HCT116 (cell line): ENCODE data around the gene COL16A1. TPM values are rescaled to one million over a fixed set of nuclear protein-coding genes. Genes with fewer than 3 reads are reported as not detected.
A peak's percentile ranks its signal among the peaks of the same experiment; 100 is the strongest.

Source experiments
- ATAC-seq: fragments of 200-7000 bp; cut with Tn5 transposase; 2 replicates; pipeline ENCODE4 v1.9.1; 2020; ENCODE audit warnings: mild to moderate bottlenecking, moderate library complexity
- BruUV-seq: library from RNA; stranded (reverse); fragments of 400-500 nt; replicated peaks from 2 replicates; lab custom pipeline; 2021; lab: Mats Ljungman, UMichigan
- CTCF ChIA-PET: fragments of 300-600 bp; sonication (Branson Sonifier 250); formaldehyde crosslinking; loops from one replicate; lab custom pipeline; 2021; ENCODE audit warnings: antibody characterized with exemption; lab: Charles Lee
- POLR2A ChIA-PET: fragments of 300-600, 350-600 bp; sonication (Branson Sonifier 250); formaldehyde crosslinking; loops from one replicate; lab custom pipeline; 2021; ENCODE audit warnings: antibody characterized with exemption; lab: Charles Lee
- RAD21 ChIA-PET, 2 experiments: fragments of 300-600 bp; sonication (Branson Sonifier 250); formaldehyde crosslinking; loops; one replicate each; lab custom pipeline; 2023; ENCODE audit warnings: low total read pairs in 2 of 2; ENCODE audit not compliant: uncharacterized antibody in 2 of 2, unreplicated experiment in 2 of 2, low non-redundant PET in 1 of 2; lab: Charles Lee
- DNase-seq: peaks from one replicate; pipeline ENCODE4 v3.0.0-alpha.2; 2010; ENCODE audit warnings: low read depth, low spot score
- H2AFZ ChIP-seq: fragments of 200-600 bp; shearing (Covaris generic), sonication (generic); 2 replicates; pipeline ENCODE4 v1.6.1; 2017; ENCODE audit warnings: low read depth, mixed run types, mixed read lengths, antibody characterized with exemption, low read length; ENCODE audit not compliant: poor library complexity, severe bottlenecking
- H3K27ac ChIP-seq: 2 replicates; pipeline ENCODE4 v1.5.1; 2012; ENCODE audit warnings: low read depth, low read length
- H3K27me3 ChIP-seq: fragments of 200-600 bp; sonication (generic); 2 replicates; pipeline ENCODE4 v1.6.1; 2016; ENCODE audit warnings: mixed run types, low read length, mixed read lengths; ENCODE audit not compliant: insufficient read depth
- H3K36me3 ChIP-seq, 2 experiments: fragments of 200-500 bp in 1 of 2; fragments of 200-600 bp in 1 of 2; sonication (Bioruptor generic) in 1 of 2; sonication (generic) in 1 of 2; 2 replicates each; pipeline versions ENCODE4 v1.5.1 to v1.6.1; 2014 to 2016; ENCODE audit warnings: low read length in 2 of 2, inconsistent platforms in 1 of 2, mixed read lengths in 1 of 2, mixed run types in 1 of 2; ENCODE audit not compliant: insufficient read depth in 2 of 2, control insufficient read depth in 1 of 2
- H3K4me1 ChIP-seq, 2 experiments: fragments of 200-600 bp in 1 of 2; sonication (generic) in 1 of 2; 2 replicates each; pipeline versions ENCODE4 v1.5.1 to v1.6.1; 2012 to 2017; ENCODE audit warnings: low read length in 2 of 2, inconsistent platforms in 1 of 2, mild to moderate bottlenecking in 1 of 2, mixed read lengths in 1 of 2, mixed run types in 1 of 2, moderate library complexity in 1 of 2; ENCODE audit not compliant: insufficient read depth in 2 of 2, control insufficient read depth in 1 of 2
- H3K4me2 ChIP-seq: fragments of 200-600 bp; sonication (generic); 2 replicates; pipeline ENCODE4 v1.6.1; 2017; ENCODE audit warnings: mixed run types, low read length, mixed read lengths
- H3K4me3 ChIP-seq, 2 experiments: fragments of 200-600 bp in 1 of 2; sonication (generic) in 1 of 2; replicated peaks in 1 of 2; 2 replicates each; pipeline ENCODE4 v1.5.1; 2011 to 2016; ENCODE audit warnings: low read length in 2 of 2, control low read depth in 1 of 2, low read depth in 1 of 2, mild to moderate bottlenecking in 1 of 2, mixed read lengths in 1 of 2, mixed run types in 1 of 2
- H3K79me2 ChIP-seq: fragments of 200-600 bp; sonication (generic); 2 replicates; pipeline ENCODE4 v1.6.1; 2017; ENCODE audit warnings: mild to moderate bottlenecking, mixed run types, low read length, moderate library complexity, mixed read lengths; ENCODE audit not compliant: insufficient read depth
- H3K9ac ChIP-seq: fragments of 200-600 bp; sonication (generic); 2 replicates; pipeline ENCODE4 v1.6.1; 2016; ENCODE audit warnings: low read length, mixed read lengths
- H3K9me2 ChIP-seq: fragments of 200-600 bp; sonication (generic), shearing (Covaris generic); 2 replicates; pipeline ENCODE4 v1.6.1; 2017; ENCODE audit warnings: mixed run types, mild to moderate bottlenecking, moderate library complexity; ENCODE audit not compliant: insufficient read depth
- H3K9me3 ChIP-seq, 2 experiments: fragments of 200-500 bp in 1 of 2; fragments of 200-600 bp in 1 of 2; sonication (Bioruptor generic) in 1 of 2; sonication (generic) in 1 of 2; 2 replicates each; pipeline ENCODE4 v1.6.1; 2014 to 2017; ENCODE audit warnings: low read length in 2 of 2, mixed read lengths in 2 of 2, inconsistent platforms in 1 of 2, low read depth in 1 of 2, mild to moderate bottlenecking in 1 of 2, mixed run types in 1 of 2, moderate library complexity in 1 of 2; ENCODE audit not compliant: control insufficient read depth in 1 of 2, insufficient read depth in 1 of 2
- H4K20me1 ChIP-seq: fragments of 200-600 bp; sonication (generic), shearing (Covaris generic); 2 replicates; pipeline ENCODE4 v1.6.1; 2017; ENCODE audit warnings: mixed run types, mild to moderate bottlenecking, moderate library complexity; ENCODE audit not compliant: insufficient read depth
- CBX3 ChIP-seq: IDR thresholded peaks from 2 replicates; pipeline ENCODE4 v1.6.1; 2012; ENCODE audit warnings: low read depth
- EGR1 ChIP-seq: IDR thresholded peaks from 2 replicates; pipeline ENCODE4 v1.6.1; 2012; ENCODE audit warnings: low read depth
- EZH2phosphoT487 ChIP-seq: fragments of 200-600 bp; IDR thresholded peaks from 2 replicates; pipeline ENCODE4 v1.6.1; 2018; ENCODE audit warnings: antibody characterized with exemption, borderline replicate concordance
- JUND ChIP-seq: IDR thresholded peaks from 2 replicates; pipeline ENCODE4 v1.6.1; 2012
- TCF7L2 ChIP-seq: IDR thresholded peaks from 2 replicates; pipeline ENCODE4 v1.7.0; 2011; ENCODE audit warnings: borderline replicate concordance, inconsistent platforms; ENCODE audit not compliant: insufficient read depth, insufficient read length; ENCODE audit errors: extremely low read depth
- intact Hi-C: fragments of 100-400 bp; cut with micrococcal nuclease; formaldehyde crosslinking; loops from 2 replicates; pipeline ENCODE4 v1.10.0; 2022
- total RNA-seq: library from RNA; stranded (reverse); gene quantifications from one replicate; pipeline ENCODE4 v1.2.1, GENCODE V29; 2021; ENCODE audit not compliant: unreplicated experiment
- TF ChIP-seq, protein P1 (sequence below), 3 experiments: fragments of 200-600 bp in 1 of 3; sonication (generic) in 1 of 3; IDR thresholded peaks in 2 of 3; conservative IDR thresholded peaks in 1 of 3; 2 replicates each; pipeline ENCODE4 v1.5.1; 2012 to 2017; ENCODE audit warnings: low read depth in 2 of 3, low read length in 2 of 3, antibody characterized with exemption in 1 of 3, borderline replicate concordance in 1 of 3, control low read depth in 1 of 3, mild to moderate bottlenecking in 1 of 3, mixed read lengths in 1 of 3, mixed run types in 1 of 3, moderate library complexity in 1 of 3; ENCODE audit not compliant: insufficient read depth in 1 of 3

Gene COL16A1
- total RNA-seq, 1 experiment from 2014 or later = 2.2 TPM

DNA sequence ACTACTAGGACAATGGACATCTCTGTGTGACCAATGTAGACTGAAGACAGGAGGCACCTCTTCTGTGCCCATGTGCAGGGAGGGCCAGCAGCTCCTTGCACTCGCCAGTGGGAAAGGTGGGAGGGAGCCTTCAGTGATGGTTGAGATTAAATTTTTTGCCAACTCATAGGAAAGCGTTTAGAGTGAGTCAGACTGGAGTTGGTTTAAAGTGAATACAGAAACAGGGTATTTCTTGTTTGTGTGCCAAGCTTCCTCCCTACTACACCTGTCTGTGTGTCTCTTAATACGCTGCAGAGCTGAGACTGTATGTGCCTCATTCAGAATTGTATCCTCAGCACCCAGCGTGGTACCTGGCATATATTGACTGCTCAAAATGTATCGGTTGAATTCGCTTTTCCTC lies 13.5 kb upstream of the COL16A1 start (continued):
- no peak for TF ChIP-seq EZH2phosphoT487
- TF ChIP-seq EGR1 = no peak
- TF ChIP-seq CBX3 = no peak
- no peak for TF ChIP-seq JUND

DNA sequence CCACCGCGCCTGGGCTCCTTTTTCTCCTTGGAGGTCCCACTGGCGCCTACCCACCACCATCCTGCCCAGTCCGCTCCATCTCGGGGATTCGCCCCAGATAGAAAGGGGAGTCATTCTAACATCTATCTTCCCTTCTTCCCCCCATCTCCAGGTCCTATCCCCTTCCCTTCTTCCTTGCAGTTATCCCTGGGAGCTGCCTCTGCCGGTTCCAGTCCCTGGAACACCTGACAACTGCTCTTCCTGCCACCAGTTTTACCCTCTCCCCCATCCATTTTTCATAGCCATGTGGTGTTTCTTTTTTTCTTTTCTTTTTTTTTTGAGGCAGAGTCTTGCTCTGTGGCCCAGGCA lies 12.0 kb upstream of the COL16A1 start:
- ATAC-seq = no peak
- intact Hi-C loops = loop anchor here (2.0 kb wide), 2 partner anchors 51 to 73 kb away; no protein-coding TSS in a partner anchor
- H3K79me2 ChIP-seq = no peaks in the 10 kb centered on the region
- no peaks in the 10 kb centered on the region for H3K9me2 ChIP-seq
- DNase-seq = no peak
- H3K4me1 ChIP-seq = peaks cover 23 to 51% of the 10 kb centered on the region in 2 experiments
- no peak overlapping the region for H3K27ac ChIP-seq
- H3K4me2 ChIP-seq = peak overlapping the region; percentile 99
- H3K4me3 ChIP-seq = peak overlapping the region; percentile 24 to 65
- peaks cover 11% of the 10 kb centered on the region; the same call in 1 of the 2 replicates for H3K27me3 ChIP-seq
- no TSS peak for BruUV-seq
- H3K9ac ChIP-seq = no peak overlapping the region; the same call in 1 of the 2 replicates
- TF ChIP-seq, protein P1, sequence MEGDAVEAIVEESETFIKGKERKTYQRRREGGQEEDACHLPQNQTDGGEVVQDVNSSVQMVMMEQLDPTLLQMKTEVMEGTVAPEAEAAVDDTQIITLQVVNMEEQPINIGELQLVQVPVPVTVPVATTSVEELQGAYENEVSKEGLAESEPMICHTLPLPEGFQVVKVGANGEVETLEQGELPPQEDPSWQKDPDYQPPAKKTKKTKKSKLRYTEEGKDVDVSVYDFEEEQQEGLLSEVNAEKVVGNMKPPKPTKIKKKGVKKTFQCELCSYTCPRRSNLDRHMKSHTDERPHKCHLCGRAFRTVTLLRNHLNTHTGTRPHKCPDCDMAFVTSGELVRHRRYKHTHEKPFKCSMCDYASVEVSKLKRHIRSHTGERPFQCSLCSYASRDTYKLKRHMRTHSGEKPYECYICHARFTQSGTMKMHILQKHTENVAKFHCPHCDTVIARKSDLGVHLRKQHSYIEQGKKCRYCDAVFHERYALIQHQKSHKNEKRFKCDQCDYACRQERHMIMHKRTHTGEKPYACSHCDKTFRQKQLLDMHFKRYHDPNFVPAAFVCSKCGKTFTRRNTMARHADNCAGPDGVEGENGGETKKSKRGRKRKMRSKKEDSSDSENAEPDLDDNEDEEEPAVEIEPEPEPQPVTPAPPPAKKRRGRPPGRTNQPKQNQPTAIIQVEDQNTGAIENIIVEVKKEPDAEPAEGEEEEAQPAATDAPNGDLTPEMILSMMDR (IDR thresholded peaks at IDR 0.05 in 2 of 3, conservative IDR thresholded peaks at IDR 0.05 in 1 of 3; ENCODE audit: borderline replicate concordance in 1 of 3, insufficient read depth in 1 of 3, low read depth in 2 of 3, low read length in 2 of 3) = peak in 1 of 3 experiments; percentile 8; a peak in 1 of 6 replicates
- TF ChIP-seq TCF7L2 = no peak
- H4K20me1 ChIP-seq = no peaks in the 10 kb centered on the region
- POLR2A ChIA-PET = interaction anchor here (1.6 to 2.2 kb wide), 2 partner anchors 71 to 73 kb away, joined by 3 to 9 read pairs; partner anchors contain the start of gene PEF1
- H3K9me3 ChIP-seq = no peaks in the 10 kb centered on the region
- RAD21 ChIA-PET = interaction anchor here in 1 of 2 experiments (0.9 kb wide), 1 partner anchor 71 kb away, joined by 3 read pairs; the partner anchor contains the start of gene PEF1
- no peaks in the 10 kb centered on the region for H3K36me3 ChIP-seq
- CTCF ChIA-PET = interaction anchor here (1.0 to 3.8 kb wide), 16 partner anchors 8 to 248 kb away, joined by 3 to 26 read pairs (median 6); no protein-coding TSS in a partner anchor
- H2AFZ ChIP-seq = no peak overlapping the region
